Hematopoietic multipotent progenitor cell treated with erythropoietin and hydrocortisone succinate and interleukin-3 and kit ligand, for 6 days (in vitro differentiated cells): ENCODE results near the gene SNIP1.
"Not testable (repeated sequence)": the region's sequence is repeated elsewhere in the genome, so short reads cannot be mapped to it uniquely, and the experiment has no call there.

ENCODE experiments used
- DNase-seq: peaks from one replicate; pipeline ENCODE4 v3.0.0-alpha.2; 2015

SNIP1 gene

GRCh38 chr1:37506740-37507139, 47.4 kb downstream of the SNIP1 start:
- no peak for DNase-seq

GRCh38 chr1:37502791-37503190, 51.3 kb downstream of the SNIP1 start:
- not testable (repeated sequence) for DNase-seq

GRCh38 chr1:37502104-37502503, 52.0 kb downstream of the SNIP1 start:
- no peak for DNase-seq

DNA sequence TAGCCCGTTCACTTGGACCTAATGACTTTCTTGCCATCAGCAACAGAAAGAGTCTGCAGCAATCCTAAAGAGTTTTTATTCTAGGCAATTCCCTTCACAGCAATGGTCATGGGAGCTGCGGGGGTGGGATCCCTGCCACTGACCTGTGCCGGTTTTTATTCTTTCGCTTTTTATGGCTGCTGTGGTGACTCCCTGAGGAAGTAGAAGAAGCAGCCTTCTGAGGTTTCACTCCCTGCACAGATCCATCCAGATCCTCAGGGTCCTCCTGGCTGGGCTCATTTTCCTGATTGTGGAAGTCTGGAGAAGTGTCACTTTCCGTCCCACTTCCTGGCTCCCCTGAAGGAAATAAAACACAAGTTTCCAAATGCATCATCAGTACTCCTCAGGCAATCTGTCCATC, 52.4 kb downstream of the SNIP1 start:
- no peak for DNase-seq

GRCh38 chr1:37498872-37499617, 55.0 kb downstream of the SNIP1 start:
- peak; percentile 81 for DNase-seq

GRCh38 chr1:37497832-37498231, 56.3 kb downstream of the SNIP1 start:
- no peak for DNase-seq

- DNase-seq, result no peak
Measured at GRCh38 chr1:37495875-37496274, 58.2 kb downstream of the SNIP1 start.

- no peak for DNase-seq
Measured at GRCh38 chr1:37493336-37494098, 60.6 kb downstream of the SNIP1 start.

GRCh38 chr1:37487619-37487984, 66.5 kb downstream of the SNIP1 start:
- DNase-seq, result no peak

DNA sequence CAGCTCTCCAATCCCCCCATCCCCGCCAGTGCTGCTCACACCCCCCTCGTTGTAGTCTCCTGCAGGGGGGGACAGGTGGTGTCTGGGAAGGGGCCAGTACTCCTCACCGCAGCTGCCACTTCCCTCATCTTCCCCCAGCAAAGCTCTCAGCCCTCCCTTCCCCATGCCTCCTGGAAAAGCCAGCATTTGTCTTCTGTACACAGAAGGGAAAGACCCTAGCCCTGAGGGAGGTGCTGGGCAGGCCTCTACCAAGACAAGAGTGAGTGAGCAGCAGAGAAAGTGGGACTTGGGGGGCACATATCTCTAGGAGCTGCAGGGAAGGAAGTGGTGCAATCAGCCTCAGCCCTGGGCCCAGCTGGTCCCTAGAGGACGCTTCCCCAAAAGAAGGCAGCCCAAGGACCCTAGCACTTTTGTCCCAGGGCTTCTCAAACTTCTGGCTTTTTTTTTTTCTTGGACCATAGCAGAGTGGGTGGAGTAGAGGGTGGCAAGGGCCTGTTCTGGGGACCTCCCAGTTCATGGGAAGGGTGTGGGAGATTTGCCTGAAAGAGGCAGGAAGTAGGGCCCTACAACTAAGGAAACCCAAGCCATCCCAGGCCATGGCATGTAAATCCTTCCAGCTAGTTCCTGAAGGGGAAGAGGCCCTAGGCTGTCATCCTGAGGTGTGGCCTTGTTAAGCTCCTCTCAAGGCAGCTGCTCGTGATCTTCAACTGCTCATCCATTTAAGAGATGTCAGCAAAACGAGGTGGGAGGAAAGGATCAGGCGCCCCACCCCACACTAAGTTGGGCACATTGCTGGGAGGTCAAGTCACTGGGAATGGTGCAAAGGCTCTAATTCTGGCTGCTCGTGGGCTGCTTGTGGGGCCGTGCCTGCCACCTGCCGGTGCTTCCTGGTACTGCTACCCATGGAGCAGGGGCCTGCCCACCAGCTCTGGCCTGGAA, 67.1 kb downstream of the SNIP1 start:
- DNase-seq, result peak; percentile 79

GRCh38 chr1:37485902-37486679, 68.0 kb downstream of the SNIP1 start:
- no peak for DNase-seq
